Hematopoietic multipotent progenitor cell treated with erythropoietin and hydrocortisone succinate and interleukin-3 and kit ligand, for 15 days (in vitro differentiated cells): Measurements from ENCODE around the gene HIVEP3.

ENCODE experiments used
- DNase-seq: peaks from one replicate; pipeline ENCODE4 v3.0.0-alpha.2; 2015; ENCODE audit warnings: low spot score

Gene HIVEP3

DNA sequence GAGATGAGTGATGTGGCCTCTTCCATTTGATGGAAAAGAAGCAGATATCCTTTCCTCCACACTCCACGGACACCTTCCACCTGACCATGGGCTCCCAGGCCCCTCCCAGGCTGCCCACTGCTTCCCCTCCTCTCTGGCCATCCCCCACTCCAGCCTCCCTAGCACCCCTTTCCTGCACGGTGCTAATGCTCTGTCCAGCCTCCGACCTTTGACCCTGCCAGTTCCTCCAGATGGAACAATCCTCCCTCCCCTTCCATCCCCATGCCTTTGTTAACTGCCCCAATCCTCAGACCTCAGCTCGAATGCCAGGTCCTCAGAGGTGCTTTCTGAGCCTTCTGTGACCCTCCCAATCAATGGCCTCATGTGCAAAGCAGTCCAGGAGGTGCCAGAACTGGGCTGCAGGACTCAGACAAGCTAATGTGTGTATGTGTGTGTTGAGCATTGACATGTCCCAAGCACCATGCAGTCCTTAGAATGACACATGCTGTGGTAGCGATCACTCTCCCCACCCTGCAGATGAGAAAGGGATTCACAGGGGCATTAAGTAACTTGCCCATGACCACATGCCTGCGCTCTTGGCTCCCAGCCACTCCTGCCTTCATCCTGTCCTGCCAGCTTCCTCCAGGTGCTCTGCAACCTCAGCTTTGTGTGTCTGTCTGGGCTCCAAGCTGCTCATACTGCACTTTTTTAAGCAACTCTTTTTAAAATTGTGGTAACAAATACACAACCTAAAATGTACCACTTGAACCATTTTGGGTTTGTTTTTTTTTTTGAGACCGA lies 370.8 kb downstream of the HIVEP3 start:
- no peak for DNase-seq

DNA sequence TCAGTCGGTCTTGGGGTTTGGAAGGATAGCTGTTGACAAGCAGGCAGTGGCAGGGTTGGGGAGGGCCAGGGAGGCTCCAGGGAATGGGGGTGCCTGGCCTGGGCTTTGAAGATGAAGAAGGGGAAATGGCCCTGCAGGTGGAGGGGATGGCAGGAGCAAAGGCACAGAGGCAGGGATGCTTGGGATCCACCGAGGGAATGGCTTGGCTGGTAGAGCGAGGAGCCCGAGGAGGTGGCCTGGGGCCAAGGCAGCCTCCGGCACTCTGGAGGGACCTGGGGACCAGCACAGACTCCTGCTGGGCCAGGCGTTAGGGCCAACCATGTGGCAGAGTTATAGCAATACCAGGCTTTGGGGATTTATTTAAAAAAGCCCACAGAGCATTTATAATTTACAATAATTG lies 371.4 kb downstream of the HIVEP3 start:
- no peak for DNase-seq

DNA sequence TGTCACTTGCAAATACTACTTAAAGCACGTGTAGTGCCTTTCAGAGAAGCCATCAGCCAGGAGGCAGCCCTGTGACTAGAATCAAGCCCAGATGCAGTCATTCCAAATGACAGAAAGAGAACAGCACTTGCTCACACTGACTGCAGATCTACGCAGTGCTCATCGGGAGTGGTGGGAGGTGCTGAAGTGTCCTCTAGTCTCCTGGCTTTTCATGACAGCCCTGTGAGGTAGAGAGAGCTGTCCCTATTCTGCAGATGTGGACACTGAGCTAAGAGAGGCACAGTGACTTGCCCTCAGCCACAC lies 371.9 kb downstream of the HIVEP3 start:
- DNase-seq: no peak

DNA sequence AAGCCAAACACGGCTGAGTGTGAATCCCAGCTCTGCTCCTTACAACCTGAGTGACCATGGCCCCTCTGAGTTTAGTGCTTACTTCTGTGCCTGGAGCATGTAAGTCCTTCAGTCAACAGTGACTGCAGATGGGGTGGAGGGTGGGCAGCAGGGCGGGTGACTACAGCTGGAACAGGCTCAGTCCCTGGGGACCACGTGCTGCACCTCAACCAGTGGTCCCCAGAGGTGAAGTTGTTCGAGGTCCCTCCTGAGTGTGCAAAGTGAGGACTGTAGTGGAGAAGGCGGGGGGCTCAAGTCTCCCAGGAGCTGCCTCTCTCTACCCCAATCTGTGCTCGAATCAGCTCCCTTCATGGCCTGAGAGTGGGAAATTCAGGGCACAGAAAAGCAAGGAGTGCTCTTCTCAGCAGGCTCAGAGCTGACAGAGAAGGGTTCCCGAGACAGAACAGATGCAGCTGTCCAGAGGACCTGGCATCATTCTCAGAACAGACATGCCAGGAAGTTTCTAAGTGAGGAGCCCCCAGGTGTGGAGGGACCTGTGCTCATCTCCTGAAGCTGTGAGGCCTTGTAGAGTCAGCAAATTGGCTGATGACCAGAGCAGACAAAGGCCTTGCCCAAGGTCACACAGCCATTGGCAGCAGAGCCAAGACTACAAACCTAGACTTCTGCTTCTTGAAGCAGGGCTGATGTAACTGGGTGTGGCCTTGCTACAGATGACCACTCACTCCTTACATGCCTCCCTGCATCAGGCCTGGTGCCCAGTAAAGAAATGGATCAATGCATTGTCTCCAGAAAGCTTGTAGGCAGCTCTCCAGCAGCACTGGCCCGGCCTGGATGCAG lies 372.5 kb downstream of the HIVEP3 start:
- DNase-seq: no peak

DNA sequence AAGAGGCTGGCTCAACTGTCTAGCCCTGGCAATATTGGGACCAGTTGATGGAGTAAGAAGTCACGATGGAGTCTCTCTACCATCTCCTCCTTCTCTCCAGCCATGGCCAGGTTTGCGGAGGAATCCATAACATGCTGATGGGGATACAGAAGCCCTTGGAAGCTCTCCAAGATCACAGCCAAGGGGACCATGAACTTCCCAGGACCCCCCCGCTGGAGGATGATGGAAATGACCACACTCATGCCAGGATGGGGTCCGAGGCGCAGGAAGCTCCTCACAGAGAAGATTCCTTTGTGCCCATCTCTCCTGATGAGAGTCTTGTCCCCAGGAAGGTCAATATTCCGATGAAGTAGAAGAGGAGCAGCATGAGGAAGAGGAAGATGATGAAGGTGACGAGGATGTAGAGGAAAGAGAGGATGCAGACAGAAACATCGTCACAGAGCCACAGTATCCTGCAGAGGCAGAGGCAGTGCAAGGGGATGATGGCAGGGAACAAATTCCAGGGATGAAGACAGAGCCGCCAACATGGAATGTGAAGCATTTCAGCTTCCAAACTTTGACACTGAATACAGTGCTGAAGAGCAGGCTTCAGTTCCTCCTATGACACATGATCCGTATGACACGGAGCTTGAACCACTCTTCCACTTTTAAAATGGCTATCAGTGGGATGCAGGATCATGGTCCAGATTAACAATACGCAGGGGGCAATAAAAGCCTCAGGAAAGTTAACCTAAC lies 376.4 kb downstream of the HIVEP3 start:
- DNase-seq: no peak

DNA sequence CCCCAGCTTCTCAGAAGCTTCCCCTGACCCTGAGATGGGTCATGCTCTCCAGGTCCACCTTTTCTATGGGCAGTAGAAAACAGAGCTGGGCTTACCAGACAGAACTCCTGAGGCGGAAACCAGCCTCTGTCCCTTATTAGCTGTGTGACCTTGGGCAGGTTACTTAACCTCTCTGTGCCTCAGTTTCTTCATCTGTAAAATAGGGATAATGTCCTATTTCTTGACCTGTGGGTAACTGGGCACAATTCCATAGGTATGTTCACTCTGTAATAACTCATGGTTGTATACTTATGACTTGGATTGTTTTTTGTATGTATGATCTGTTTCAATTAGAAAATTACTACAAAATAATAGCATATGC lies 377.1 kb downstream of the HIVEP3 start:
- no peak for DNase-seq

DNA sequence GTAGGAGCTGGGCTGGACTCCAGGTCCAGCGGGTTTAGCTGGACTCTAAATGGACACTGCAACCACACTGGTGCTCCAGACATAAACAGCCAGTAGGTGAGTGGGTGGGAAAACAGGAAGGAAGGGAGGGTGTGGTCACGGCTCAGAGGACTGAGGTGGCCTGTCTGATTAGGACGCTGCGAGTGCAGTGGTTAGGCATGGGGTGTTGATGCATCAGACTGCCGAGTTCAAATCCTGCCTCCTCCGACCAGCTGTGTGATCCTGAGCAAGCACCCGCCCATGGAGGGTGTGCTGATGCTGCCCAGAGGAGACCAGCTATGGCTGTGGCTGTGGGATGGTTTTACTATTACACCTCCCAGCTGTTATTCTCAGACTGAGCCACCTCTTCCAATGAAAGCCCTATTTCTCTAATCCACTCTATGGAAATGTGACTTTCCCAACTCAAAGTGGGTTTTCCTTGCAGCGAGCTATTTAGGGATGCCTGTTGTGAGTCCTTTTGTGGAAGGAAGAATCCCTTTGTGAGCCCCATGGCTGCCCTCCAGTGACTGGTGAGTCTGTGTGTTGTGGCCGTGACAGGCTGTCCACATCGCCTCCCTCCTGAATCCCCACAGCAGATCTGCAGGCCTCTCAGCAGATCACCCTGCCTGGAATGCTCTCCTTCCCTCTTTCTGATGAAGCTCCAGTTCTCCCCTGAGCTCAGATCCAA lies 377.7 kb downstream of the HIVEP3 start:
- no peak for DNase-seq

DNA sequence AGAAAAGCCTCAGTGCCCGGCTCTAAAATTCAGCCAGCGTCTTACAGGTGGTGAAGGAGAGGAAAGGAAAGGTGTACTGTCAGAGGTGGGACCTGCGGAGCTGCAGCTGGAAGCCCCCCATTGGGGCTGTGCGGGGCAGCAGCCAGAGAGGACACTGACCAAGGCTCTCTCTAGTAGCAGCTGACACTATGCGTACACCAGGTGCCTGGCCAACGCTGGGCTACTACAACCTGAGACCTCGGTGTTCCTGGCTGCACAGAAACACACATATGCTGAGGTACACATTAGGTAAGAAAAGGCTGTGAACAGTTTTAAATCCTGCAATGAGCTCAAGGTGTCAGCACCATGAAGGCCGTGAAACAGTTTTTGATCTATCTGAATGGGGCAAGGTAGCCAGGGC lies 378.7 kb downstream of the HIVEP3 start:
- no peak for DNase-seq

DNA sequence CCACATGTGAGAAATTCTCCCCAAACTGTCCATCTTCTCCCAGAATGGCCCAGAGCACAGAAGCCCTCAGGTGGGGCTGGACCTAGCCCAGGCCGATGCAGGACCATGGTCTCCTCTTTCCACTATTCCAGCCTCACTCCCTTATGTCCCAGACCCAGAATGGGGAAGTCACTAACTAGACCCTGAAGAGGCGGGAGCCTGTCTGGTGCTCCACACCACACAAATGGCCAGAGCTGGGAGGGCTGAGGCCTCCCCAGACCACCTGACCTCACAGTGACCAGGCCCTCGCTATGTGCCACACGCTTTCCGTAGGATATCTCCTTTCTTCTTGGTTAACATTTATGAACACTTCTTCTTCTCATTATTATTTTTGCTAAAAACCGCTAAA lies 379.3 kb downstream of the HIVEP3 start:
- DNase-seq: no peak

DNA sequence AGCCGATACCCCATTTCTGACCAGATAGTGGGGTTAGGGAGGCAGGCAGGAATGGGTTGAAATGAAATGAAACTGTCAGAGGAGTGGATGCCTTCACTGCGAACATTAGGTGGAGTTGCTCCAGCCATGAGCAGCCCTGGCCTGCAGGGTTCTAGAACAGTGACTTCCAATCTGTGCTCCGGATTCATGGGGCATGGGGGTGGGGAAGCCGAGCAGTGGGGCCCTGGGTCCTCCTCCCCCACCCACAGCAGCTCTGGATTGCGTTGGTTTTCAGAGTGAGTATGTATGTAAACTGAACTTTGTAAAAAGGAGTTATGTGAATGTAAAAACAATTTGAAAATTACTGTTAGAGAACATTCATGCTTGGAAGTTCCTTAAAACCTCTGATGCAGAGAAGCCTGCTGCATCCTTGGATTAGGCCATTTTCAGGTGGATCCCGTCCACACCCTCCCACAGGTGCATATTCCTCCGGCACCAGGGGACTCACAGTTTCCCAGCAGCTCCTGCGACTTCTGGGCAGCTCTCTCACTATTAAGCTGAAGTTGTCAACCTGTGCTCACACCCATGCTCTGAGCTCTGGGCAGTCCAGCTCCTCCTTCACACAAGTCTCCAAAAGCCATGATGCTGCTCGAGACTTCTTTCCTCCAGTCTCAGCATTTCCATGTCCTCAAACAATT lies 379.8 kb downstream of the HIVEP3 start:
- DNase-seq: no peak

DNA sequence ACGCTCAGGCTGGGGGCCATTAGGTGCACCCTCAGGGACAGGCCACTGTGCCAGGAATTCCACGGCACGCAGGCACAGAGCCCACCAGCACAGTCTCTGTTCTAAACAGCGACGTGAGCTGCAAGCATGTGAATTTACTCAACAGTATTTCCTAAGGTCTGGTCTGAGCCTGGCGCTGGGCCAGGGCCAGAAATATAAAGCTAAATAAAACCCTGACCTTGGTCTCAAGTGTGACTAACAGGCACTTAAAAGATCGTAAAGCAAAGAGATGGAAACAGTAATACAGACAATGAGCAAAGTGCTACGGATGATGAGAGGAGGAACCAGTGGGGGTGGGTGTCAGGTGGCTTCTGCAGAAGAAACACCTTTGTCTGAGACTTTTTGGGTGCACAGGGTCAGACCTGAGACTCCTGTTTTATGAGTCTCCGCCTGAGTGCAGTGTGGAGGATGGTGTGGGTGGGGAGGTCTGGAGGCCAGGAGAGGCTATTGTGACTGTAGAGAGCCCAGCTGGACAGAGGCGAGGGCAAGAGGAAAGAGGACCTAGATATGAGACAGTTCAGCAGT lies 380.9 kb downstream of the HIVEP3 start:
- DNase-seq: no peak

DNA sequence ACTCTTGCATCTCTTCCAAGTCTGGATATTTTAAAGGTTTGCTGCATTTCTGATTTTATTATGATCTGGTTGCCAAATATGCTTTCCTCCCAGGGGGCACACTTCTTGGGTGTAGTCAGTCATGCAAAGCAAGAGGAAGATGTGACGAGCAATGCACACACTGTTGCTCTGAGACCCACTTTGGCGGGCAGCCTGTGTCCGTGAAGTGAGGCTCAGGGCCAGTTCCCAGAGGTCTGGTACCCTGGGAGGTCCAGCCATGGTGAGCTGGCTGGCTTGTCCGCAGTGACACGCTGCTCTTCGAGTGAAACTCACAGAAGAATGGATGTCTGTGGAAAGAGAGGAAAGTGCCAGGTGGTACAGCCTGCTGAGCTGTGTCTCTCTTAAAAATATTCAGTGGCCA lies 381.5 kb downstream of the HIVEP3 start:
- DNase-seq: no peak

DNA sequence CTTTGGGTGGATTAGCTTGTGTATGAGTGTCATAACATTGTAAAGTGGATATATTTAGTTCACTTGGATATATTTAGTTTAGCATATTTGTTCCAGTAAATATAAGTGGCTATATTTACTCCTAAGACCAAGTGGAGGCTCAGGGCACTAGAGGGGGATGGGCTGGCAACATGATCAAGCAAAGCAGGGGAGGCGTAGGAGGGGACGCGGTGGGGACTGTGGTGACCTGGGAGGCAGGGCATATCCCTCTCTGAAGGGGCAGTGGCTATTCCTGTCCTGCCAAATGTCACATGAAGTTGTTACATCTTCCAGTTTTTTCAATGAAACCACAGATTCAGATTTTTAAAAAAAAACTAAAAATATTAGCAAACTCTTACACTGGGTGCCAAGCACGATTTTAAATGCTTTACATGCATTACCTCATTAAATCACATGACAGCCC lies 382.3 kb downstream of the HIVEP3 start:
- DNase-seq: no peak

DNA sequence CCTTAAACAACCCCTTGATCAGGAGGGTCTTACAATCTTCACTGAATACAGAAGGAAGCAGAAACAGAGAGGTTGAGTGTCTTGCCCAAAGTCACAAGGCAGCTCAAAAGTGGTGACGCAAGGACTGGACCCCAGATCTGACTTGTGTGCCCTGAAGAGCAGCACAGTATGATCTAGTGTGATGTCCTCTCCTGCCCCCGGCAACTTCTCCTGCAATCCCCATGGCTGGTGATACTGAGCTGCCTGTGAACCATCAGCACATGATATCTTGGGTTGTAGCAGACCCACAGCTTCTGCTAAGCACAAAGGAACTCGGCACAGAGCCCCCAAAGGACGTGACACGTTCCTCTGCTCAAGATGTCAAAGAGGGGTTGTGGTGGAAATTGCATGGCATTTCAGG lies 383.0 kb downstream of the HIVEP3 start:
- DNase-seq: no peak

DNA sequence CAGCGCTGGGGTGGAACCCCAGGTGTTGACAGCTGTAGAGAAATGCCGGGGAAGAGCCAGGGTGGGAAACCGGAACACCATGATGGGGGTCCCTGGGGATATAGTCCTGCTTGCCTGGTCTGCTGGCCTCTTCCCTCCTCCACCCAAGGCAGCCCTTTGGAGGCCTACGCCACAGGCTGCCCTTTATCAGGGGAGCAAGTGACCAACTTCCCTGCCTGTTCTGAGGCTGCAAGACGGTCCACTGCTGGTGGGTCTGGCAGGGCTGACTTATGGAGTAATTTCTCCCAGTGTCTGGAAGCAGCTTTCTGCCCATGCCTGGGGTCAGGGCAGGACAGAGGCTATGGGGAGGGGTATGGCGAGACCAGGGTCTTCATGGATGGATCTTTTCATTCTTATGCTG lies 383.4 kb downstream of the HIVEP3 start:
- no peak for DNase-seq

DNA sequence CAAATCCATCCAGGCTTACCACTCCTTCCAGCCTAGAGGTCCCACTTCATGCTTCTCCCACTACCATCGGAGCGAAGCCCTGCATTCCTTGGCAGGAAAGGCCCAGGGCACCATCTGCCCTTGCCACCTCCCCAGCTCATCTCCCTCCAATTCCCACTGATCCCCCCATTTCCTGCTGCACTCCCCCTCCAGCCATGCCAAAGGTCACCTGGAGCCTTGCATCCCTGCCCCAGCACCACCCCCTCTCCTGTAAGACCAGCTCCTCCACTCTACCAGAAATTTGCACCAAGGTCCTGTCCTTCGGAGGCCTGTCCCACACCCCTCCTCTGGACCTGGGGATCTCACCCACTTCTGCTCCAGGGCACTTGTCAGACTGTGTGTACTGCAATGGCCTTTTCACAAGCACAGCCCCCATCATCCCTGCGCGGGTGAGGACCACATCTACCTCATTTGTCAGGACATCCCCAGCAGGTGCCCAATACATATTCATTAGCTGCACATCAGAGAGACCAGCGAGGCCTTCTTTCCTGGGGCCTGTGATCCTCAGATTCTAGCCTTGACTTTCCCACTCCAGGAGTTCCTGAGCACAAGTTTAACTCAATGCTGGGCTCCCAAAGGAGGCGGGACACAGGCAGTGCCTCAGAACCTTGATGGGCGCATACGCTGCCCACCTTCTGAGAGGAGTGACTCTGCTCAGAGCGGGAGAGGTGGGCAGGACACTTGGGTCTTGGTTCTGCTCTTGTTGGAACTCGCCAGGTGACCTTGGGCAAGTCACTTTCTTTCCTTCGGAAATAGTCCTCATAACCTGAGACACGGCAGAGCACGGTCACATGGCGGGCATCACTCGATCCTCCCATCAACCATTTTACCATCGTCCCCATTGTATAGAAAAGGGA lies 384.3 kb downstream of the HIVEP3 start:
- no peak for DNase-seq

DNA sequence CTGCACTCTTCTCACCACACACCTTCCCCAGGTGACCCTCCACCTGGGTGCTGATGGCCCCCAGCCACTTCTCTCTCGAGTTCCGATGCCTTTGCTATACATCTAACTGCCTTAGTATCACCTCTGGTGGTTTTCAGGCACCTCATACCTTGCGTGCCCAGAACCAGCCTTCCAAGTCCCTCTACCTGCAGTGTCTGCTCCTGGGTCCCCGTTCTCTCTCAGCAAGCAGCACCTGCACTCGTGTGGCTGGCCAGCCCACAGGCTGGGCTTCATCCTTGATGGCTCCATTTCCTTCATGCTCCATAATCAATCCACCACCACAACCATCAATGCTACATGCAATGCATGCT lies 385.0 kb downstream of the HIVEP3 start:
- no peak for DNase-seq

DNA sequence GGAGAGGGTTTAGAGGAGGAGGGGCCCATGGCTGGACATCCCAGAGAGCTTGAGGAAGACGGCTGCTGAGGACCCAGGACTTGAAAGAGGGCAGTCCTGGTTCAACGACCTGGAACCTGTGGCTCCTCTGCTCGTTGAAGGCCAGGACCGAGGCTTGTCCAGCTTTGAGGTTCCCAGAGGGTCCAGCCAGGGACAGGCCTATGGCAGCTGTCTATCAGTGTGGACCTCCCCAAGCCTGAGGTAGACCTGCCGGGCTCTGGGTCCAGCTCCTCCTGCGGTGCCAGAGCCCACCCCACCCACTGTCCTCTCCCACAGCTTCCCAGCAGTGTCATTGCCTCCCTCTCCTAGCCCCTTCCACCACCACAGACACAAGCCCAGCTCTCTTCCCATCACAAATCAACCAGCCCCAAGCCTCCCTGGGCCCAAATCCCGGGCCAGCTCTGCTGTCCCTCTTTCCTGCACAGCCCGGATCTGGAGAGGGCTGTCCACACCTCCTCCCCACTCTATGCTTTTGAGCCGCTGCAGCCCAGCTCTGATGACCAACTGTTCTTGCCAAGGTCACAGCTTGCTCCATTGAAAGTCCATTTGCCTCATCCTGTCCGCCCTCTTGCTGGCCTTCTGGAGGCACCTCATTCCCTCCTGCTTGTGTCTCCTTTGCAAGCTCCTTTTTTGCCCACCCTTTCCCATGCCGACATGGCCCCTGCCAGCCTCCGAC lies 385.5 kb downstream of the HIVEP3 start:
- DNase-seq: no peak

DNA sequence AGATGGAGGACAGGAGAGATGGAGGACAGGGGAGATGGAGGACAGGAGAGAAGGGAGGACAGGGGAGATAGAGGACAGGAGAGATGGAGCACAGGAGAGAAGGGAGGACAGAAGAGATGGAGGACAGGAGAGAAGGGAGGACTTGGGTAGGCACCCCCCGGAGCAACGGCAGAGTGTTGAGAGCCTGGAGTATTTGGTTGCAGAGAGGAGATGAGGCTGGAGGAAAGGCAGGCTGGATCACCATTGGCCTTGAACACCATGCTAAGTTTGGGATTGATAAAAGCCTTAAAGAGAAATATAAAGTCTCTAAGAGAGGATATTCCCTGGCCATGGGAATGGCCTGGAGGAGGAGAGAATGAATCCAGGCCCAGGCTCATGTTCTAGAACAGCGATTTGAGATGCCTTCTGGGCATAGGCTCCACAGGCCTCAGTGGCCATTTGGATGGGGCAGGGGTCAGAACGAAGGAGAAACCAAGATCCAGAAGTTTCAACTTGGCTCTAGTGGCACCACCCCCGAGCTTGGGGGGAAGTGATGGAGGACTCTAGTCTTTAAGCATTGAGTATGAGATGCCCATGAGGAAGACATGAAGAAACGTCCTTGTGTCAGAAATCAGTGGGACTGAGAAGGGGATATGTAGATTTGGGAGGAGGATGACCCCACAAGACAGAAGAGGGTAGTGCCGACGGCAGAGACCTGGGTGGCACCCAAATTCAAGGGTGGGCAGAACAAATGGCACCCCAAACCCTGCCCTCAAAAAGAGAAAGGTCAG lies 386.3 kb downstream of the HIVEP3 start:
- no peak for DNase-seq
